GM21423 (cell line): ENCODE data around the gene MGARP.

Experiments
- ATAC-seq: cut with Tn5 transposase; IDR thresholded peaks from one replicate; pipeline ENCODE4 v1.9.1; 2021; ENCODE audit warnings: mild to moderate bottlenecking, moderate library complexity; ENCODE audit not compliant: unreplicated experiment

Gene MGARP

GRCh38 chr4:139245590-139245989, 34.4 kb downstream of the MGARP start:
- no peak for ATAC-seq

GRCh38 chr4:139243448-139244365, 36.3 kb downstream of the MGARP start:
- no peak for ATAC-seq

- no peak for ATAC-seq
Observed at GRCh38 chr4:139242511-139243051, 37.4 kb downstream of the MGARP start.

GRCh38 chr4:139241784-139242151, 38.3 kb downstream of the MGARP start:
- no peak for ATAC-seq

GRCh38 chr4:139241086-139241783, 38.8 kb downstream of the MGARP start:
- ATAC-seq, result no peak

GRCh38 chr4:139239127-139239772, 40.8 kb downstream of the MGARP start:
- ATAC-seq, result no peak

GRCh38 chr4:139234253-139234652, 45.8 kb downstream of the MGARP start:
- ATAC-seq, result no peak

GRCh38 chr4:139229534-139230039, 50.4 kb downstream of the MGARP start:
- no peak for ATAC-seq

- ATAC-seq, result no peak
Observed at GRCh38 chr4:139227729-139228404, 52.2 kb downstream of the MGARP start.

GRCh38 chr4:139223682-139224317, 56.2 kb downstream of the MGARP start:
- ATAC-seq, result no peak

GRCh38 chr4:139222215-139222614, 57.8 kb downstream of the MGARP start:
- ATAC-seq, result no peak

GRCh38 chr4:139221687-139222086, 58.3 kb downstream of the MGARP start:
- no peak for ATAC-seq

- no peak for ATAC-seq
Observed at GRCh38 chr4:139219450-139220055, 60.5 kb downstream of the MGARP start.
